Left ventricle myocardium inferior (tissue), 1 donor: ENCODE results near the gene NAA20. TPM values are rescaled to one million over a fixed set of nuclear protein-coding genes. Genes with fewer than 3 reads are reported as not detected.

Experiments
- DNase-seq: peaks from one replicate; pipeline ENCODE4 v3.0.0-alpha.2; 2020
- H3K27ac ChIP-seq: fragments of 200-600 bp; replicated peaks from 2 replicates; pipeline ENCODE4 v1.8.0; 2021
- H3K27me3 ChIP-seq: fragments of 200-600 bp; 2 replicates; pipeline ENCODE4 v1.8.0; 2021; ENCODE audit warnings: low read depth
- H3K36me3 ChIP-seq: fragments of 200-600 bp; 2 replicates; pipeline ENCODE4 v1.8.0; 2021
- H3K4me1 ChIP-seq: fragments of 200-600 bp; 2 replicates; pipeline ENCODE4 v1.8.0; 2021
- H3K4me3 ChIP-seq: fragments of 200-600 bp; 2 replicates; pipeline ENCODE4 v1.8.0; 2021; ENCODE audit warnings: mild to moderate bottlenecking, moderate library complexity
- H3K9me3 ChIP-seq: fragments of 200-600 bp; replicated peaks from 2 replicates; pipeline ENCODE4 v1.8.0; 2021
- CTCF ChIP-seq: fragments of 200-600 bp; IDR thresholded peaks from 2 replicates; pipeline ENCODE4 v1.8.0; 2021; ENCODE audit warnings: antibody characterized with exemption, mild to moderate bottlenecking, borderline replicate concordance
- intact Hi-C: fragments of 100-400 bp; cut with micrococcal nuclease; formaldehyde crosslinking; loops from one replicate; pipeline ENCODE4 v1.11.0; 2022
- total RNA-seq: library from RNA; stranded (reverse); fragmentation: NEBNext Ultra II Directional; extraction: Animal tissue kit (Norgen Biotek cat#: 25700); gene quantifications from one replicate; pipeline ENCODE4 v1.2.1, GENCODE V29; 2021
- donor health status: DM: no; HTN: yes; CAD: no; lungs with severe emphysema.

The NAA20 gene
- total RNA-seq, 1 donor from 2014 or later, result 67.5 TPM

GRCh38 chr20:19969507-19970255 lies 47.5 kb upstream of the NAA20 start:
- H3K9me3 ChIP-seq, result no peaks in the 10 kb centered on the region
- H3K27ac ChIP-seq, result peak overlapping the region; percentile 56
- H3K27me3 ChIP-seq, result no peaks in the 10 kb centered on the region
- H3K4me3 ChIP-seq, result no peak overlapping the region
- intact Hi-C loops, result no loop called here
- no peak for DNase-seq
- H3K4me1 ChIP-seq, result peaks cover 89% of the 10 kb centered on the region
- H3K36me3 ChIP-seq, result peaks cover 76% of the 10 kb centered on the region
- no peak for TF ChIP-seq CTCF

- no peak for DNase-seq
- H3K27ac ChIP-seq, result peak overlapping the region; percentile 56
- peaks cover 69% of the 10 kb centered on the region for H3K36me3 ChIP-seq
- intact Hi-C loops, result no loop called here
- peaks cover 90% of the 10 kb centered on the region for H3K4me1 ChIP-seq
- TF ChIP-seq CTCF, result no peak
- no peak overlapping the region for H3K4me3 ChIP-seq
- H3K27me3 ChIP-seq, result no peaks in the 10 kb centered on the region
- no peaks in the 10 kb centered on the region for H3K9me3 ChIP-seq
Measured at GRCh38 chr20:19970256-19970765, 46.9 kb upstream of the NAA20 start.

DNA sequence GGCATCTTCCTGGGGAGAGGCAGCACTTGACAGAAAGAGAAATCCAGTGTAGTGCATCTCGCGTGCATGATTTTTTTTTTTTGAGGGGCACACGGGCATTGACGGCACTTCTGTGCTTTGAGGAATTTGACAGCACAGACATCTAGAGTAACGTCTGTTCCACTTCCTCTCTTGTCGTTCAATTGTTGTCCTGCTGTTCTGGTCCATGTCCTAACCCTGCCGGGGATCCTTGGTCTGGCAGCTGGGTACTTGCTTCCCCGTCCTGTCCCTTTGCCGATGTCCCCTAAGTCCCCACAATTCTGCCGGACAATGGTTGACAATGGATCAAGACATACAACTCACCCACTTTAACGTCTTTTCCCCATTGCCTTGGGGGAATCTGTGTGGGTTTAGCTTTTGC lies 46.0 kb upstream of the NAA20 start:
- no peak for TF ChIP-seq CTCF
- H3K4me1 ChIP-seq, result peaks cover 90% of the 10 kb centered on the region
- intact Hi-C loops, result no loop called here
- no peak for DNase-seq
- H3K27me3 ChIP-seq, result no peaks in the 10 kb centered on the region
- H3K27ac ChIP-seq, result peak overlapping the region; percentile 56
- no peaks in the 10 kb centered on the region for H3K9me3 ChIP-seq
- H3K4me3 ChIP-seq, result no peak overlapping the region
- H3K36me3 ChIP-seq, result peaks cover 61% of the 10 kb centered on the region

DNA sequence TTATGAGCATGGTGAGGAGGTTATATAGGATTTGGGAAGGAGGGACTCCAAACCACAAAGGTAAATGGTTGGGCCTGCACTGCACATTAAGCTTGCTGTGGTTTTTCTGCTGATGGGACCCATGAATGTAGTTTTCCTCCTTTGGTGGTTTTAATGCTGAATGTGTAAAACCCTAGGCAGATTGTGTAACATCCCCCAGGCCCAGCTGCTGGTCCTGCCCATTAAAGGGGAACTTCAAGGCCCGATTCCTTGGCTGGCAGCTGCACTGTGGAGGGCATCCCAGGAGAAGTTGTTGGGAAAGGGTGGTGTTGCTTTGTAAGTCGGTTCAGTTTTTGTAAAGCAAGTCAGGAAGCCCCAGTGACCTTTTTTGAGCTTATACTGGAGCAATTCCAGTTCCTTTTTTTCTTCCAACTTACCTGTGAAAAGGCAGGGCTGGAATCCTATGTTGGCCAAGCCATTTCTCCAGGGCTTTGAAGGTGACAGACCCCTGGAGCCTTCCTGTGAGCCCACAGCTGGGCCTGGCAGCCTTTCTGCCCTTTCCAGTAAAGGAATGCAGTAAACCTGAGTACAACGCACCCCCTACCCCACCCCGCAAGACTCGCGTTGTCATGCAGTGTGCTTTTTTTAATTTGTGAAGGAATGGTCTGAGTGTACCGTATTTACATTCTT lies 43.1 kb upstream of the NAA20 start:
- Histone ChIP-seq H3K27ac (peak overlapping the region; percentile 96), H3K9me3 (no peaks in the 10 kb centered on the region), H3K4me1 (peaks cover 90% of the 10 kb centered on the region), H3K27me3 (no peaks in the 10 kb centered on the region), H3K4me3 (peak overlapping the region; percentile 75), H3K36me3 (peaks cover 46% of the 10 kb centered on the region)
- intact Hi-C loops, result no loop called here
- TF ChIP-seq CTCF, result no peak
- DNase-seq, result peak; percentile 71

- peak; percentile 85 for DNase-seq
- Histone ChIP-seq H3K36me3 (peaks cover 38% of the 10 kb centered on the region), H3K4me3 (peak overlapping the region; percentile 75), H3K27me3 (no peaks in the 10 kb centered on the region), H3K4me1 (peaks cover 90% of the 10 kb centered on the region), H3K27ac (peak overlapping the region; percentile 96), H3K9me3 (no peaks in the 10 kb centered on the region)
- intact Hi-C loops, result no loop called here
- TF ChIP-seq CTCF, result no peak
Measured at GRCh38 chr20:19974630-19975435, 42.3 kb upstream of the NAA20 start.
